H9 (cell line): ENCODE results near the gene RTL5. TPM values are rescaled to one million over a fixed set of nuclear protein-coding genes. Genes with fewer than 3 reads are reported as not detected.

Experiments used
- DNase-seq: peaks from one replicate; pipeline ENCODE4 v3.0.0-alpha.2; 2017
- H2AFZ ChIP-seq: one replicate; pipeline ENCODE4 v1.6.1; 2013; ENCODE audit warnings: mild to moderate bottlenecking, low read length, control low read depth, moderate library complexity
- H2AK5ac ChIP-seq: 2 replicates; pipeline ENCODE4 v1.6.1; 2013; ENCODE audit warnings: low read length, control low read depth, mixed read lengths; ENCODE audit not compliant: insufficient read length
- H2BK120ac ChIP-seq: one replicate; pipeline ENCODE4 v1.6.1; 2013; ENCODE audit warnings: low read depth, mild to moderate bottlenecking, low read length, control low read depth, inconsistent platforms; ENCODE audit not compliant: poor library complexity, severe bottlenecking
- H2BK12ac ChIP-seq: 2 replicates; pipeline ENCODE4 v1.6.1; 2013; ENCODE audit warnings: low read length, control low read depth, mixed read lengths, low read depth; ENCODE audit not compliant: insufficient read length
- H2BK15ac ChIP-seq: 2 replicates; pipeline ENCODE4 v1.6.1; 2013; ENCODE audit warnings: low read depth, low read length, control low read depth
- H2BK20ac ChIP-seq: one replicate; pipeline ENCODE4 v1.6.1; 2013; ENCODE audit warnings: low read depth, mild to moderate bottlenecking, low read length, control low read depth, inconsistent platforms; ENCODE audit not compliant: poor library complexity, severe bottlenecking
- H2BK5ac ChIP-seq: 2 replicates; pipeline ENCODE4 v1.6.1; 2013; ENCODE audit warnings: low read length, control low read depth, mixed read lengths; ENCODE audit not compliant: insufficient read length
- H3K14ac ChIP-seq: 2 replicates; pipeline ENCODE4 v1.6.1; 2013; ENCODE audit warnings: low read length, control low read depth; ENCODE audit not compliant: insufficient read depth
- H3K18ac ChIP-seq: 2 replicates; pipeline ENCODE4 v1.6.1; 2013; ENCODE audit warnings: low read depth, mild to moderate bottlenecking, mixed read lengths, low read length, control low read depth; ENCODE audit not compliant: insufficient read length
- H3K23ac ChIP-seq: 2 replicates; pipeline ENCODE4 v1.6.1; 2013; ENCODE audit warnings: low read length, control low read depth, mixed read lengths, low read depth; ENCODE audit not compliant: insufficient read length
- H3K23me2 ChIP-seq: 2 replicates; pipeline ENCODE4 v1.6.1; 2013; ENCODE audit warnings: low read depth, mild to moderate bottlenecking, mixed read lengths, low read length, control low read depth; ENCODE audit not compliant: insufficient read length, poor library complexity, severe bottlenecking
- H3K27ac ChIP-seq: 2 replicates; pipeline ENCODE4 v1.5.1; 2013; ENCODE audit warnings: low read length, control low read depth, mixed read lengths, low read depth; ENCODE audit not compliant: insufficient read length
- H3K27me3 ChIP-seq: 2 replicates; pipeline ENCODE4 v1.6.1; 2013; ENCODE audit warnings: low read length, control low read depth, inconsistent platforms; ENCODE audit not compliant: insufficient read depth
- H3K4ac ChIP-seq: 2 replicates; pipeline ENCODE4 v1.6.1; 2013; ENCODE audit warnings: low read depth, mild to moderate bottlenecking, control low read depth, inconsistent platforms, low read length, moderate library complexity
- H3K4me1 ChIP-seq: 2 replicates; pipeline ENCODE4 v1.6.1; 2013; ENCODE audit warnings: low read length, control low read depth, inconsistent platforms; ENCODE audit not compliant: insufficient read depth
- H3K4me2 ChIP-seq: 2 replicates; pipeline ENCODE4 v1.6.1; 2013; ENCODE audit warnings: low read length, control low read depth, mixed read lengths; ENCODE audit not compliant: insufficient read length, insufficient read depth
- H3K56ac ChIP-seq: 2 replicates; pipeline ENCODE4 v1.6.1; 2013; ENCODE audit warnings: low read depth, mild to moderate bottlenecking, mixed read lengths, low read length, control low read depth; ENCODE audit not compliant: insufficient read length
- H3K79me1 ChIP-seq: 2 replicates; pipeline ENCODE4 v1.6.1; 2013; ENCODE audit warnings: low read depth, mild to moderate bottlenecking, moderate library complexity, low read length, control low read depth, inconsistent platforms; ENCODE audit not compliant: insufficient read depth, poor library complexity, severe bottlenecking
- H3K79me2 ChIP-seq: 2 replicates; pipeline ENCODE4 v1.6.1; 2013; ENCODE audit warnings: low read length, control low read depth, inconsistent platforms; ENCODE audit not compliant: insufficient read depth
- H3K9ac ChIP-seq: 2 replicates; pipeline ENCODE4 v1.6.1; 2013; ENCODE audit warnings: low read length, control low read depth, mixed read lengths; ENCODE audit not compliant: insufficient read length; ENCODE audit errors: extremely low read depth
- H3K9me3 ChIP-seq: one replicate; pipeline ENCODE4 v1.6.1; 2013; ENCODE audit warnings: low read depth, low read length, inconsistent platforms; ENCODE audit not compliant: control insufficient read depth
- H3T11ph ChIP-seq: one replicate; pipeline ENCODE4 v1.6.1; 2013; ENCODE audit warnings: mild to moderate bottlenecking, low read length, control low read depth, inconsistent platforms
- H4K20me1 ChIP-seq: one replicate; pipeline ENCODE4 v1.6.1; 2013; ENCODE audit not compliant: control insufficient read depth, insufficient read length, insufficient read depth
- H4K5ac ChIP-seq: 2 replicates; pipeline ENCODE4 v1.6.1; 2013; ENCODE audit warnings: low read depth, mild to moderate bottlenecking, mixed read lengths, low read length, control low read depth; ENCODE audit not compliant: insufficient read length
- H4K8ac ChIP-seq: replicated peaks from 2 replicates; pipeline ENCODE4 v1.6.1; 2013; ENCODE audit warnings: low read length, control low read depth, mixed read lengths, low read depth; ENCODE audit not compliant: insufficient read length
- H4K91ac ChIP-seq: 2 replicates; pipeline ENCODE4 v1.6.1; 2013; ENCODE audit warnings: low read depth, mild to moderate bottlenecking, moderate library complexity, mixed read lengths, low read length, control low read depth; ENCODE audit not compliant: insufficient read length
- H3K27ac Mint-ChIP-seq, 3 experiments: 2 replicates in 2 of 3; 3 replicates in 1 of 3; pipeline ENCODE4 v1.8.0; 2020 to 2021; ENCODE audit warnings: mixed read lengths in 3 of 3, mild to moderate bottlenecking in 1 of 3, moderate library complexity in 1 of 3
- H3K27me3 Mint-ChIP-seq: 2 replicates; pipeline ENCODE4 v1.8.0; 2021; ENCODE audit warnings: low read depth, mild to moderate bottlenecking, moderate library complexity, mixed read lengths
- H3K36me3 Mint-ChIP-seq, 3 experiments: 2 replicates in 2 of 3; 3 replicates in 1 of 3; pipeline ENCODE4 v1.8.0; 2020 to 2021; ENCODE audit warnings: low read depth in 3 of 3, mixed read lengths in 3 of 3; ENCODE audit not compliant: insufficient read depth in 1 of 3
- H3K4me1 Mint-ChIP-seq, 2 experiments: 2 replicates each; pipeline ENCODE4 v1.8.0; 2020; ENCODE audit warnings: mixed read lengths in 2 of 2
- H3K4me3 Mint-ChIP-seq, 2 experiments: 2 replicates in 1 of 2; 3 replicates in 1 of 2; pipeline ENCODE4 v1.8.0; 2020 to 2021; ENCODE audit warnings: mild to moderate bottlenecking in 2 of 2, mixed read lengths in 2 of 2, moderate library complexity in 1 of 2
- H3K9me3 Mint-ChIP-seq, 2 experiments: 2 replicates in 1 of 2; 3 replicates in 1 of 2; pipeline ENCODE4 v1.8.0; 2020; ENCODE audit warnings: mild to moderate bottlenecking in 2 of 2, mixed read lengths in 2 of 2, moderate library complexity in 1 of 2
- CTCF ChIP-seq: fragments of 200-600 bp; sonication (generic); conservative IDR thresholded peaks from 3 replicates; pipeline ENCODE4 v1.8.0; 2021; ENCODE audit warnings: antibody characterized with exemption, mild to moderate bottlenecking
- WGBS: extraction: QIAGEN DNeasy Blood & Tissue Kit; methylation state at CpG from one replicate; pipeline ENCODE4 v1.1.7; 2013; ENCODE audit warnings: missing lambda C conversion rate, low lambda C conversion rate, mixed read lengths; ENCODE audit not compliant: insufficient read length; ENCODE audit errors: extremely low coverage; 5-methylcytosine and 5-hydroxymethylcytosine counted together
- total RNA-seq: library from RNA; stranded (reverse); gene quantifications from 2 replicates; pipeline ENCODE4 v1.2.1, GENCODE V29; 2021

Gene RTL5
- total RNA-seq, 1 experiment from 2014 or later, result 1.2 TPM

- WGBS, result no CpG with 5 or more reads among the region's 3 CpGs
- H3K4me1 Mint-ChIP-seq, result peaks cover 22 to 23% of the 10 kb centered on the region in 2 experiments
- H3K27ac Mint-ChIP-seq, result no peak overlapping the region
Observed at GRCh38 chrX:72121383-72121782, 10.3 kb downstream of the RTL5 start.

More at GRCh38 chrX:72121383-72121782, 10.3 kb downstream of the RTL5 start:
- Histone ChIP-seq H3K4me1 (peaks cover 4% of the 10 kb centered on the region; the same call in 1 of the 2 replicates), H4K20me1 (no peaks in the 10 kb centered on the region), H2BK120ac (no peak overlapping the region), H3K9ac (no peak overlapping the region), H3K23me2 (no peaks in the 10 kb centered on the region), H4K91ac (no peak overlapping the region), H3K56ac (no peak overlapping the region), H3K23ac (no peak overlapping the region), H2BK15ac (no peak overlapping the region), H2AFZ (no peak overlapping the region), H3K79me2 (no peaks in the 10 kb centered on the region), H3K14ac (no peak overlapping the region), H3K9me3 (peaks cover 34% of the 10 kb centered on the region), H3K27me3 (no peaks in the 10 kb centered on the region), H4K5ac (no peak overlapping the region), H4K8ac (no peak overlapping the region), H3K79me1 (no peaks in the 10 kb centered on the region), H3T11ph (no peak overlapping the region), H3K4me2 (no peak overlapping the region), H3K4ac (no peak overlapping the region), H3K27ac (no peak overlapping the region), H2BK20ac (no peak overlapping the region), H2AK5ac (no peak overlapping the region), H3K18ac (no peak overlapping the region), H2BK5ac (no peak overlapping the region), H2BK12ac (no peak overlapping the region)
- TF ChIP-seq CTCF, result no peak
- peaks cover 63 to 64% of the 10 kb centered on the region in 2 experiments for H3K9me3 Mint-ChIP-seq
- no peaks in the 10 kb centered on the region for H3K27me3 Mint-ChIP-seq
- DNase-seq, result no peak
- peaks cover 0 to 5% (median 0%) of the 10 kb centered on the region in 3 experiments; a peak in 3 of 7 replicates for H3K36me3 Mint-ChIP-seq
- no peak overlapping the region for H3K4me3 Mint-ChIP-seq
